GM23338 (cell line): ENCODE results near the gene FXYD2. TPM values are rescaled to one million over a fixed set of nuclear protein-coding genes. Genes with fewer than 3 reads are reported as not detected.

Source experiments
- ATAC-seq: fragments of 200-7000 bp; cut with Tn5 transposase; 3 replicates; pipeline ENCODE4 v1.9.1; 2020
- DNase-seq: peaks from one replicate; pipeline ENCODE4 v3.0.0-alpha.2; 2015; ENCODE audit warnings: low spot score
- H2AFZ ChIP-seq: fragments of 200-600 bp; sonication (generic); 2 replicates; pipeline ENCODE4 v1.8.0; 2016; ENCODE audit warnings: antibody characterized with exemption, mild to moderate bottlenecking, moderate library complexity
- H3F3A ChIP-seq: fragments of 200-600 bp; sonication (generic); replicated peaks from 2 replicates; pipeline ENCODE4 v1.8.0; 2017; ENCODE audit warnings: antibody characterized with exemption, mixed run types, low read depth
- H3K27ac ChIP-seq: fragments of 200-600 bp; sonication (generic); 2 replicates; pipeline ENCODE4 v1.6.1; 2016; ENCODE audit warnings: low read depth
- H3K27me3 ChIP-seq: fragments of 200-600 bp; sonication (generic); 2 replicates; pipeline ENCODE4 v1.8.0; 2016; ENCODE audit warnings: mild to moderate bottlenecking, mixed run types, moderate library complexity; ENCODE audit not compliant: insufficient read depth
- H3K36me3 ChIP-seq: fragments of 200-600 bp; sonication (generic); 2 replicates; pipeline ENCODE4 v1.8.0; 2016; ENCODE audit warnings: mild to moderate bottlenecking; ENCODE audit not compliant: insufficient read depth
- H3K4me1 ChIP-seq: fragments of 200-600 bp; sonication (generic); 2 replicates; pipeline ENCODE4 v1.8.0; 2016; ENCODE audit warnings: mild to moderate bottlenecking, moderate library complexity; ENCODE audit not compliant: insufficient read depth
- H3K4me2 ChIP-seq: fragments of 200-600 bp; sonication (generic); 2 replicates; pipeline ENCODE4 v1.7.1; 2017; ENCODE audit warnings: mixed run types
- H3K4me3 ChIP-seq: fragments of 200-600 bp; sonication (generic); 2 replicates; pipeline ENCODE4 v1.6.1; 2016; ENCODE audit warnings: mixed run types
- H3K79me2 ChIP-seq: fragments of 200-600 bp; sonication (generic); replicated peaks from 2 replicates; pipeline ENCODE4 v1.8.0; 2017; ENCODE audit warnings: mild to moderate bottlenecking; ENCODE audit not compliant: insufficient read depth
- H3K9me2 ChIP-seq: fragments of 200-600 bp; sonication (generic); 2 replicates; pipeline ENCODE4 v1.8.0; 2017; ENCODE audit not compliant: insufficient read depth
- H4K20me1 ChIP-seq: fragments of 200-600 bp; sonication (generic); replicated peaks from 2 replicates; pipeline ENCODE4 v1.8.0; 2017; ENCODE audit warnings: mild to moderate bottlenecking; ENCODE audit not compliant: insufficient read depth
- H3K27ac Mint-ChIP-seq: 2 replicates; pipeline ENCODE4 v1.8.0; 2020; ENCODE audit warnings: inconsistent platforms, mild to moderate bottlenecking, moderate library complexity, mixed read lengths
- H3K27me3 Mint-ChIP-seq: 3 replicates; pipeline ENCODE4 v1.8.0; 2022; ENCODE audit warnings: low read depth, mild to moderate bottlenecking, moderate library complexity, mixed read lengths, inconsistent platforms; ENCODE audit not compliant: insufficient read depth, poor library complexity
- H3K36me3 Mint-ChIP-seq: 3 replicates; pipeline ENCODE4 v1.8.0; 2021; ENCODE audit warnings: low read depth, mild to moderate bottlenecking, inconsistent platforms, moderate library complexity, mixed read lengths
- H3K4me1 Mint-ChIP-seq: 3 replicates; pipeline ENCODE4 v1.8.0; 2020; ENCODE audit warnings: mild to moderate bottlenecking, inconsistent platforms, mixed read lengths
- H3K4me3 Mint-ChIP-seq: 3 replicates; pipeline ENCODE4 v1.8.0; 2021; ENCODE audit warnings: moderate library complexity, mild to moderate bottlenecking, inconsistent platforms, mixed read lengths
- H3K9me3 Mint-ChIP-seq: 3 replicates; pipeline ENCODE4 v1.8.0; 2020; ENCODE audit warnings: moderate library complexity, mild to moderate bottlenecking, inconsistent platforms, mixed read lengths
- CTCF ChIP-seq, 2 experiments: fragments of 200-600 bp in 1 of 2; sonication (generic) in 1 of 2; conservative IDR thresholded peaks; 2 replicates each; pipeline versions ENCODE4 v1.5.1 to v1.6.1; 2016 to 2017; ENCODE audit warnings: antibody characterized with exemption in 2 of 2, low read depth in 2 of 2, mild to moderate bottlenecking in 2 of 2, moderate library complexity in 1 of 2
- ETS1 ChIP-seq: IDR thresholded peaks from 2 replicates; pipeline ENCODE4 v1.6.1; 2016; ENCODE audit warnings: antibody characterized with exemption
- EZH2 ChIP-seq: fragments of 200-600 bp; sonication (generic); IDR thresholded peaks from one replicate; pipeline ENCODE4 v1.8.0; 2017; ENCODE audit warnings: antibody characterized with exemption, mild to moderate bottlenecking, low read depth; ENCODE audit not compliant: unreplicated experiment
- EZH2phosphoT487 ChIP-seq: fragments of 200-600 bp; sonication (generic); IDR thresholded peaks from one replicate; pipeline ENCODE4 v1.8.1; 2018; ENCODE audit warnings: antibody characterized with exemption; ENCODE audit not compliant: unreplicated experiment
- JUNB ChIP-seq: IDR thresholded peaks from one replicate; pipeline ENCODE4 v1.6.1; 2016; ENCODE audit warnings: antibody characterized with exemption; ENCODE audit not compliant: unreplicated experiment
- NANOG ChIP-seq: IDR thresholded peaks from 2 replicates; pipeline ENCODE4 v1.6.1; 2016; ENCODE audit warnings: antibody characterized with exemption, borderline replicate concordance
- ZNF331 ChIP-seq: fragments of 250-450 bp; sonication (Bioruptor Pico); IDR thresholded peaks from 2 replicates; pipeline ENCODE4 v1.5.0; 2020; ENCODE audit warnings: low read depth, mild to moderate bottlenecking, moderate library complexity
- ZNF462 ChIP-seq: fragments of 250-450 bp; sonication (Bioruptor Pico); IDR thresholded peaks from 2 replicates; pipeline ENCODE4 v1.5.0; 2020; ENCODE audit warnings: mild to moderate bottlenecking, moderate library complexity
- polyA plus RNA-seq: library from polyadenylated mRNA; unstranded; fragments of >200 nt; fragmentation: Nextera tagmentation; extraction: Ambion mirVana; gene quantifications from 2 replicates; pipeline ENCODE4 v1.2.1, GENCODE V29; 2016
- total RNA-seq: library from RNA; depleted of rRNA; stranded (reverse); fragments of >200 nt; shearing (Covaris generic); gene quantifications from 2 replicates; pipeline ENCODE4 v1.2.3, GENCODE V29; 2014
- TF ChIP-seq, protein P1 (sequence below): IDR thresholded peaks from one replicate; pipeline ENCODE4 v1.6.1; 2018; ENCODE audit warnings: antibody characterized with exemption; ENCODE audit not compliant: unreplicated experiment

FXYD2 gene
- total and polyA plus RNA-seq, 2 experiments from 2014 or later, result 0.59 to 1.4 TPM

GRCh38 chr11:117868815-117869561, 44.4 kb upstream of the FXYD2 start:
- Mint-ChIP-seq H3K4me3 (peak overlapping the region; percentile 10; the same call in 1 of the 3 replicates), H3K27me3 (no peaks in the 10 kb centered on the region), H3K9me3 (no peaks in the 10 kb centered on the region), H3K4me1 (peaks cover 45% of the 10 kb centered on the region), H3K27ac (no peak overlapping the region), H3K36me3 (no peaks in the 10 kb centered on the region)
- Histone ChIP-seq H3K9me2 (no peaks in the 10 kb centered on the region), H3K4me3 (no peak overlapping the region), H3K4me1 (peaks cover 31% of the 10 kb centered on the region), H3K4me2 (peak overlapping the region; percentile 51), H3K36me3 (no peaks in the 10 kb centered on the region), H3F3A (no peaks in the 10 kb centered on the region), H4K20me1 (peaks cover 19% of the 10 kb centered on the region), H3K79me2 (peaks cover 29% of the 10 kb centered on the region), H3K27ac (no peak overlapping the region), H2AFZ (no peak overlapping the region), H3K27me3 (no peaks in the 10 kb centered on the region)
- DNase-seq, result peak; percentile 53
- ATAC-seq, result peak; percentile 32
- TF ChIP-seq, protein P1, sequence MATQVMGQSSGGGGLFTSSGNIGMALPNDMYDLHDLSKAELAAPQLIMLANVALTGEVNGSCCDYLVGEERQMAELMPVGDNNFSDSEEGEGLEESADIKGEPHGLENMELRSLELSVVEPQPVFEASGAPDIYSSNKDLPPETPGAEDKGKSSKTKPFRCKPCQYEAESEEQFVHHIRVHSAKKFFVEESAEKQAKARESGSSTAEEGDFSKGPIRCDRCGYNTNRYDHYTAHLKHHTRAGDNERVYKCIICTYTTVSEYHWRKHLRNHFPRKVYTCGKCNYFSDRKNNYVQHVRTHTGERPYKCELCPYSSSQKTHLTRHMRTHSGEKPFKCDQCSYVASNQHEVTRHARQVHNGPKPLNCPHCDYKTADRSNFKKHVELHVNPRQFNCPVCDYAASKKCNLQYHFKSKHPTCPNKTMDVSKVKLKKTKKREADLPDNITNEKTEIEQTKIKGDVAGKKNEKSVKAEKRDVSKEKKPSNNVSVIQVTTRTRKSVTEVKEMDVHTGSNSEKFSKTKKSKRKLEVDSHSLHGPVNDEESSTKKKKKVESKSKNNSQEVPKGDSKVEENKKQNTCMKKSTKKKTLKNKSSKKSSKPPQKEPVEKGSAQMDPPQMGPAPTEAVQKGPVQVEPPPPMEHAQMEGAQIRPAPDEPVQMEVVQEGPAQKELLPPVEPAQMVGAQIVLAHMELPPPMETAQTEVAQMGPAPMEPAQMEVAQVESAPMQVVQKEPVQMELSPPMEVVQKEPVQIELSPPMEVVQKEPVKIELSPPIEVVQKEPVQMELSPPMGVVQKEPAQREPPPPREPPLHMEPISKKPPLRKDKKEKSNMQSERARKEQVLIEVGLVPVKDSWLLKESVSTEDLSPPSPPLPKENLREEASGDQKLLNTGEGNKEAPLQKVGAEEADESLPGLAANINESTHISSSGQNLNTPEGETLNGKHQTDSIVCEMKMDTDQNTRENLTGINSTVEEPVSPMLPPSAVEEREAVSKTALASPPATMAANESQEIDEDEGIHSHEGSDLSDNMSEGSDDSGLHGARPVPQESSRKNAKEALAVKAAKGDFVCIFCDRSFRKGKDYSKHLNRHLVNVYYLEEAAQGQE, result no peak
- TF ChIP-seq ZNF462 (CRISPR knock-in tag), result no peak
- no peak for TF ChIP-seq EZH2phosphoT487
- no peak for TF ChIP-seq JUNB
- no peak for TF ChIP-seq CTCF (conservative IDR thresholded peaks at IDR 0.05; ENCODE audit: low read depth in 2 of 2)
- no peak for TF ChIP-seq ETS1
- no peak for TF ChIP-seq EZH2
- peak; percentile 87 for TF ChIP-seq NANOG
- no peak for TF ChIP-seq ZNF331
